IPS-18a (cell line): ENCODE results near the gene ESPL1.

Experiments used
- H3K27ac ChIP-seq: one replicate; pipeline ENCODE4 v1.5.1; 2013; ENCODE audit warnings: low read length
- H3K27me3 ChIP-seq: one replicate; pipeline ENCODE4 v1.6.1; 2013; ENCODE audit warnings: mild to moderate bottlenecking, low read length; ENCODE audit not compliant: control insufficient read depth, insufficient read depth
- H3K36me3 ChIP-seq: one replicate; pipeline ENCODE4 v1.6.1; 2013; ENCODE audit warnings: low read depth, low read length; ENCODE audit not compliant: control insufficient read depth
- H3K4me1 ChIP-seq: one replicate; pipeline ENCODE4 v1.6.1; 2013; ENCODE audit warnings: low read depth, low read length; ENCODE audit not compliant: control insufficient read depth
- H3K4me3 ChIP-seq: one replicate; pipeline ENCODE4 v1.5.1; 2013; ENCODE audit warnings: low read length
- H3K9ac ChIP-seq: one replicate; pipeline ENCODE4 v1.6.1; 2013; ENCODE audit warnings: mild to moderate bottlenecking, low read length, moderate library complexity
- H3K9me3 ChIP-seq: one replicate; pipeline ENCODE4 v1.6.1; 2013; ENCODE audit warnings: low read depth, low read length; ENCODE audit not compliant: control insufficient read depth

ESPL1 gene

DNA sequence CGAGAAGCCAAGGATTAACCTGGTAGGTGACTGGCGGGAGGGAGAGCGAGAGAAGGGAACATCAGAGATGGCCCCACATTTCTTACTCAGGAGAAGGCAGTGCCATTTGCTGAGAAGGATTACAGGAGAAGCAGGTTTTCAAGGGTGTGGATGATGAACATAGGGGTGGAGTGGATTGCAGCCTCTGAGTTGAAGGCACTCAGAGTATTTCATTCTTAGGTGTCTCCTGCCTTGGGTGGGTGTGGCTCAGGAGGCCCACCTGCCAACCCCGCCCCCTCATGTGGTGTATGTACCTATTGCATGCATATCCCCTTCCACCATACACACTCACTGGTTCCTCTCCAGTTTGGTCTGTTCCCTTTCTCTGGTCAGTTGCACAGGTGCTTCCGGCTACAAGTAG, 6.3 kb downstream of the ESPL1 start:
- no peak overlapping the region for H3K27ac ChIP-seq
- no peaks in the 10 kb centered on the region for H3K27me3 ChIP-seq
- H3K9me3 ChIP-seq = no peaks in the 10 kb centered on the region
- H3K36me3 ChIP-seq = peaks cover 54% of the 10 kb centered on the region
- H3K4me1 ChIP-seq = no peaks in the 10 kb centered on the region
- no peak overlapping the region for H3K4me3 ChIP-seq
- H3K9ac ChIP-seq = no peak overlapping the region

DNA sequence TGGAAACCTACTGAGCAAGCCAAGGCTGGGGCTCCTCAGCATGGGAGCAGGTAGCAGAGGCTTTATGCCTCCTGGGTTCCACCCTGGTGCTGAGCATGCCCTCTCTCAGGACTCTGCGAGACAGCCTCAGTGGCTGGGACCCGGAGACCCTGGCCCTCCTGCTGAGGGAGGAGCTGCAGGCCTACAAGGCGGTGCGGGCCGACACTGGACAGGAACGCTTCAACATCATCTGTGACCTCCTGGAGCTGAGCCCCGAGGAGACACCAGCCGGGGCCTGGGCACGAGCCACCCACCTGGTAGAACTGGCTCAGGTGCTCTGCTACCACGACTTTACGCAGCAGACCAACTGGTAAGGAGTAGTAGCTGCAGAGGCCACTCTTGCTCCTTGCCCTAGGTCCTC, 8.4 kb downstream of the ESPL1 start:
- no peaks in the 10 kb centered on the region for H3K27me3 ChIP-seq
- peaks cover 54% of the 10 kb centered on the region for H3K36me3 ChIP-seq
- H3K4me3 ChIP-seq = no peak overlapping the region
- H3K9ac ChIP-seq = no peak overlapping the region
- H3K27ac ChIP-seq = no peak overlapping the region
- no peaks in the 10 kb centered on the region for H3K4me1 ChIP-seq
- no peaks in the 10 kb centered on the region for H3K9me3 ChIP-seq

DNA sequence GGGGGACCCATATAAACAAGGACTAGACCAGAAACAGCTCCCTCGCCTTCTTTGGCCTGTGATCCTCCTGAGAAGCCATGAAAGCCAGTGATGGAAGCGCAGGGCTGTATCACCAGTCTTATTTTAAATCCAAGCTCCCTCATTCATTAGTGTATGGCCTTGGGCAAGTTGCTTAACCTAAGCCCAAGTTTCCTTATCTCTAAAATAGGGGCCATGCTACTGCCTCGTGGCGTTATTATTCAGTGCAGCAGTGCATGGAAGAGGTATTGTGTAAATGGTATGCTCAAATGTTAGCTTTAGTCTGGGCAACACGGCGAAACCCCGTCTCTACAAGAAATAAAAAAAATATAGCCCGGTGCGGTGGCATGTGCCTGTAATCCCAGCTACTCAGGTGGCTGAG, 9.9 kb downstream of the ESPL1 start:
- Histone ChIP-seq H3K4me1 (no peaks in the 10 kb centered on the region), H3K36me3 (peaks cover 66% of the 10 kb centered on the region), H3K4me3 (no peak overlapping the region), H3K27ac (no peak overlapping the region), H3K27me3 (no peaks in the 10 kb centered on the region), H3K9ac (no peak overlapping the region), H3K9me3 (no peaks in the 10 kb centered on the region)

DNA sequence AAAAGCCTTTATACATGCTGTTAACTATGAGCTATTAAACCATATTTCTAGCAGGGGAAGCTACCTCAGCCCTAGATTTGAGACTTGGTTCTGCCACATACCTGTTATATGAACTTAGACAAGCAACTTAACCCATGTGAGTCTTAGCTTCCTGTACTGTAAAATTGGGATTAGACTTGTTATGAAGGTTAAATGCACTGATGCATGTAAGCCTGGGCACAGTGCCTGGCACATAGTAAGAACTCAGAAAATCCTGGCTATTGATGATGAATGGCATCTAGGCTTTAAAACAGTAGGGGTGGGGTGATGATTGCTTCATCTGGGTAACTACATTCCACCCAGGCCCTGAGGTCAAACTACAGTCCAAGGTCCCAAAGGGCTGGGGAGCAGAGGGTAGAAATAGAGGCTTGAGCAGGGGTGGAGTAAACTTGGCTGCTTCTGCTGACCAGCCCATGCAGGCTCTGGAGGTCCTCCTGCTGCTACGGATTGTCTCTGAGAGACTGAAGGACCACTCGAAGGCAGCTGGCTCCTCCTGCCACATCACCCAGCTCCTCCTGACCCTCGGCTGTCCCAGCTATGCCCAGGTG, 11.3 kb downstream of the ESPL1 start:
- H3K27me3 ChIP-seq = no peaks in the 10 kb centered on the region
- H3K9me3 ChIP-seq = no peaks in the 10 kb centered on the region
- no peak overlapping the region for H3K9ac ChIP-seq
- H3K27ac ChIP-seq = no peak overlapping the region
- peaks cover 76% of the 10 kb centered on the region for H3K36me3 ChIP-seq
- H3K4me1 ChIP-seq = no peaks in the 10 kb centered on the region
- no peak overlapping the region for H3K4me3 ChIP-seq

DNA sequence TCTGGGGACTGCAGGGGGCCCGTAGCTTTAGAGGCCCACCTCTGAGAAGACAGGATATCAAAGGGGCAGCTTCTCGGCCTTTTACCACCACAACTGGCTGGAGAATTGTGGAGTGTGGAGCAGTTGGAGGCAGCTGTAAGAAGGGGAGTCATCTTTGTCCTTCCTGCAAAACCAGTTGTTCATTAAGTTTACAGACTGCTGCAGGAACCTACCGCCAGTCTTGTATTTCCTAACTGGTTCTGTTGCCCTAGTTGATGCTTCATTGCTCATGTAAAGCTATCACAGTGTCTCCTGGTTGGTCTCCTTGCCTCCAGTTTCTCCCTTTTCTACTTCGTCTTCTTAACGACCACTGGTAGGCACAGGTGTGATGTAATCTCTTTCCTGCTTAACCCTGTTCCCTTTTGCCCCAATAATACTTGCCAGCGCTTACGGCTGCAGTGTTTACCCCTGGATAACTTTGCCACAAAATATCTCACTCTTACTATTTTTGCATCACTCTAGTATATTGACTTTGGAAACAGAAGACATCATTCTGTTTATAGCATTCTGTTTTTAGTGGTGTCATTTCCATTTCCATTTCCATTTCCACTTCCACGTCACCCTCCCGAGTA, 11.9 kb downstream of the ESPL1 start:
- no peaks in the 10 kb centered on the region for H3K4me1 ChIP-seq
- no peaks in the 10 kb centered on the region for H3K9me3 ChIP-seq
- no peak overlapping the region for H3K27ac ChIP-seq
- no peaks in the 10 kb centered on the region for H3K27me3 ChIP-seq
- no peak overlapping the region for H3K4me3 ChIP-seq
- no peak overlapping the region for H3K9ac ChIP-seq
- H3K36me3 ChIP-seq = peaks cover 75% of the 10 kb centered on the region

DNA sequence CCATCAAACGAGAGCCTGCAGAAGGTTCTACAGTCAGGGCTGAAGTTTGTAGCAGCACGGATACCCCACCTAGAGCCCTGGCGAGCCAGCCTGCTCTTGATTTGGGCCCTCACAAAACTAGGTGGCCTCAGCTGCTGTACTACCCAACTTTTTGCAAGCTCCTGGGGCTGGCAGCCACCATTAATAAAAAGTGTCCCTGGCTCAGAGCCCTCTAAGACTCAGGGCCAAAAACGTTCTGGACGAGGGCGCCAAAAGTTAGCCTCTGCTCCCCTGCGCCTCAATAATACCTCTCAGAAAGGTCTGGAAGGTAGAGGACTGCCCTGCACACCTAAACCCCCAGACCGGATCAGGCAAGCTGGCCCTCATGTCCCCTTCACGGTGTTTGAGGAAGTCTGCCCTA, 18.3 kb downstream of the ESPL1 start:
- H3K9ac ChIP-seq = no peak overlapping the region
- no peaks in the 10 kb centered on the region for H3K9me3 ChIP-seq
- peaks cover 73% of the 10 kb centered on the region for H3K36me3 ChIP-seq
- no peak overlapping the region for H3K4me3 ChIP-seq
- H3K27ac ChIP-seq = no peak overlapping the region
- H3K27me3 ChIP-seq = no peaks in the 10 kb centered on the region
- H3K4me1 ChIP-seq = no peaks in the 10 kb centered on the region

GRCh38 chr12:53287741-53288216, 19.7 kb downstream of the ESPL1 start:
- no peaks in the 10 kb centered on the region for H3K9me3 ChIP-seq
- no peaks in the 10 kb centered on the region for H3K27me3 ChIP-seq
- no peak overlapping the region for H3K9ac ChIP-seq
- H3K36me3 ChIP-seq = peaks cover 72% of the 10 kb centered on the region
- H3K4me3 ChIP-seq = no peak overlapping the region
- H3K27ac ChIP-seq = no peak overlapping the region
- no peaks in the 10 kb centered on the region for H3K4me1 ChIP-seq

DNA sequence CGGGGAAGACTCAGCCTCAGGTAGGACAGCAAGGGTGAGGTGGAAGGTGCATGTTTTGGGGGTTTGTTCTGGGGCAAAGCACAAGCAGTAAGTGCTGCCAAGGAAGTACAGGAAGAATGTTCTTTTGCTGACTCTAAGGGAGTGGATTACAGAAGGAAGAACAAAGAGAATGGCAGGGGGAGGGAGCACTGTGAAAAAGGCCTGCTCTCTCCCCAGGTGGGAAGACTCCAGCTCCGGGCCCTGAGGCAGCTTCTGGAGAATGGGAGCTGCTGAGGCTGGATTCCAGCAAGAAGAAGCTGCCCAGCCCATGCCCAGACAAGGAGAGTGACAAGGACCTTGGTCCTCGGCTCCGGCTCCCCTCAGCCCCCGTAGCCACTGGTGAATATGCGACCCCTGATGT, 20.2 kb downstream of the ESPL1 start:
- H3K27ac ChIP-seq = no peak overlapping the region
- peaks cover 72% of the 10 kb centered on the region for H3K36me3 ChIP-seq
- H3K9me3 ChIP-seq = no peaks in the 10 kb centered on the region
- no peak overlapping the region for H3K9ac ChIP-seq
- no peaks in the 10 kb centered on the region for H3K4me1 ChIP-seq
- no peaks in the 10 kb centered on the region for H3K27me3 ChIP-seq
- H3K4me3 ChIP-seq = no peak overlapping the region

DNA sequence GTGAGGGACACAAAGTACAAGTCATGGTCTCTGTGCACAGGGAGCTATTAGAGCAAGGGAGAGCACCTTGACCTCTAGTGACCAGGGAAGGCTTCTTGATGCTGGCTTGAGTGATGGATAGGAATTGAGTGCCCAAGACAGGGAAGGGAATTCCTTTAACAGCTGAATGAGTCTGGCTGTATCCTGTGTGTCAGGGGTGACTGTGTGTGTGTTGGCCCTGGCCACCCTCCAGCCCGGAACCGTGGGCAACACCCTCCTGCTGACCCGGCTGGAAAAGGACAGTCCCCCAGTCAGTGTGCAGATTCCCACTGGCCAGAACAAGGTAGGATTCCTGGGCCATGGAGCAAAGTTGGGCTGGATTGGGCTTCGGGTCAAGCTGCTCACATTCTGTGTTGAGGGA, 21.8 kb downstream of the ESPL1 start:
- Histone ChIP-seq H3K27me3 (no peaks in the 10 kb centered on the region), H3K4me1 (no peaks in the 10 kb centered on the region), H3K4me3 (no peak overlapping the region), H3K9ac (no peak overlapping the region), H3K27ac (no peak overlapping the region), H3K36me3 (peaks cover 63% of the 10 kb centered on the region), H3K9me3 (no peaks in the 10 kb centered on the region)

- Histone ChIP-seq H3K9me3 (no peaks in the 10 kb centered on the region), H3K27me3 (no peaks in the 10 kb centered on the region), H3K4me1 (no peaks in the 10 kb centered on the region), H3K4me3 (no peak overlapping the region), H3K9ac (no peak overlapping the region), H3K27ac (no peak overlapping the region), H3K36me3 (peaks cover 59% of the 10 kb centered on the region)
These were observed 22.6 kb downstream of the ESPL1 start for GRCh38 chr12:53290661-53291060.

DNA sequence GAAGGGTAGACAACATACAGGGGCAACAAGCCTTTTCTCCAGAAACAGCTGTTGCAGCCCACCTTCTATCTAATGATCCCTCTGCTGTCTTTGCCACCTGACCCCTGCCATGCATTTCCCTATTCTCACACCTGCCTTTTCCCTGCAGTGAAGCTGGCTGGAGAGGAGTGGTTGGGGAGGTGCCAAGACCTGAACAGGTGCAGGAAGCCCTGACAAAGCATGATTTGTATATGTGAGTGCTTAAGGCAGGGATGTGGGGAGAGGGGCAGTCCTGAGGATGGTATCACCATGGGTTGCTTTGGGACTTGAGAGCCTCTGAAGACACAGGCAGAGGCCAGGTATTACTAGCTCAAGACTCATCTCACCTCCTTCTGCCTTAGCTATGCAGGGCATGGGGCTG, 24.3 kb downstream of the ESPL1 start:
- Histone ChIP-seq H3K27me3 (no peaks in the 10 kb centered on the region), H3K9ac (no peak overlapping the region), H3K27ac (no peak overlapping the region), H3K9me3 (no peaks in the 10 kb centered on the region), H3K4me1 (peaks cover 3% of the 10 kb centered on the region), H3K4me3 (no peak overlapping the region), H3K36me3 (peaks cover 58% of the 10 kb centered on the region)
